HEK293 (cell line): ENCODE data around the gene TTLL3.
A peak's percentile ranks its signal among the peaks of the same experiment; 100 is the strongest.
"Not testable (repeated sequence)": the region's sequence is repeated elsewhere in the genome, so short reads cannot be mapped to it uniquely, and the experiment has no call there.

Experiments
- CTCF ChIA-PET: fragments of 350-600 bp; formaldehyde crosslinking; extraction: SDS; loops from one replicate; lab custom pipeline; 2021; ENCODE audit warnings: antibody characterized with exemption; lab: Yijun Ruan, JAX
- POLR2A ChIA-PET: fragments of 300-600 bp; formaldehyde crosslinking; extraction: SDS; loops from one replicate; lab custom pipeline; 2020; ENCODE audit warnings: antibody characterized with exemption, inconsistent platforms; lab: Yijun Ruan, JAX
- H3K27ac ChIP-seq: fragments of 200-500 bp; sonication (Bioruptor generic); 2 replicates; pipeline ENCODE4 v1.5.1; 2014; ENCODE audit warnings: low read depth, low read length, control low read depth, inconsistent platforms; ENCODE audit errors: extremely low read depth
- H3K36me3 ChIP-seq, 2 experiments: fragments of 200-500 bp in 1 of 2; sonication (Bioruptor generic) in 1 of 2; 1 replicate in 1 of 2; 2 replicates in 1 of 2; pipeline ENCODE4 v1.5.1; 2014 to 2017; ENCODE audit warnings: inconsistent platforms in 2 of 2, low read length in 2 of 2; ENCODE audit not compliant: control insufficient read depth in 2 of 2, insufficient read depth in 1 of 2
- H3K4me1 ChIP-seq: fragments of 200-500 bp; sonication (Bioruptor generic); 2 replicates; pipeline ENCODE4 v1.5.1; 2014; ENCODE audit warnings: mild to moderate bottlenecking, low read length, inconsistent platforms; ENCODE audit not compliant: control insufficient read depth, insufficient read depth
- H3K4me3 ChIP-seq: 2 replicates; pipeline ENCODE4 v1.5.1; 2011; ENCODE audit warnings: low read depth, mild to moderate bottlenecking, control low read depth, low read length, moderate library complexity
- H3K9me3 ChIP-seq: fragments of 200-500 bp; sonication (Bioruptor generic); 2 replicates; pipeline ENCODE4 v1.5.1; 2014; ENCODE audit warnings: low read depth, low read length, inconsistent platforms; ENCODE audit not compliant: control insufficient read depth, insufficient read depth
- GFI1B ChIP-seq: fragments of 450-650 bp; formaldehyde crosslinking; IDR thresholded peaks from 2 replicates; pipeline ENCODE4 v1.5.1; 2016; ENCODE audit warnings: missing biosample characterization, missing genetic modification characterization
- SETDB1 ChIP-seq: IDR thresholded peaks from one replicate; pipeline ENCODE4 v1.6.1; 2017; ENCODE audit warnings: mild to moderate bottlenecking, low read length, moderate library complexity, mixed read lengths; ENCODE audit not compliant: insufficient read length
- ZNF133 ChIP-seq: fragments of 450-650 bp; formaldehyde crosslinking; IDR thresholded peaks from 2 replicates; pipeline ENCODE4 v1.5.1; 2016; ENCODE audit warnings: missing biosample characterization, missing genetic modification characterization
- ZNF174 ChIP-seq: fragments of 450-650 bp; formaldehyde crosslinking; IDR thresholded peaks from 2 replicates; pipeline ENCODE4 v1.5.0; 2017; ENCODE audit warnings: missing biosample characterization, mild to moderate bottlenecking, missing genetic modification characterization
- ZNF23 ChIP-seq: fragments of 450-650 bp; formaldehyde crosslinking; IDR thresholded peaks from 2 replicates; pipeline ENCODE4 v1.5.1; 2016; ENCODE audit warnings: missing biosample characterization, missing genetic modification characterization, borderline replicate concordance
- ZNF341 ChIP-seq: fragments of 450-650 bp; formaldehyde crosslinking; IDR thresholded peaks from 2 replicates; pipeline ENCODE4; 2016; ENCODE audit warnings: low read depth, missing biosample characterization, missing genetic modification characterization
- ZNF394 ChIP-seq: fragments of 450-650 bp; formaldehyde crosslinking; IDR thresholded peaks from 2 replicates; pipeline ENCODE4 v1.5.1; 2016; ENCODE audit warnings: missing biosample characterization, missing genetic modification characterization, mild to moderate bottlenecking, moderate library complexity, borderline replicate concordance
- ZNF423 ChIP-seq: fragments of 450-650 bp; formaldehyde crosslinking; IDR thresholded peaks from 2 replicates; pipeline ENCODE4 v1.5.1; 2016; ENCODE audit warnings: missing biosample characterization, missing genetic modification characterization
- ZNF449 ChIP-seq: fragments of 450-650 bp; formaldehyde crosslinking; IDR thresholded peaks from 2 replicates; pipeline ENCODE4 v1.5.1; 2017; ENCODE audit warnings: missing biosample characterization, mild to moderate bottlenecking, missing genetic modification characterization, moderate library complexity
- ZNF561 ChIP-seq: fragments of 450-650 bp; IDR thresholded peaks from 2 replicates; pipeline ENCODE4 v1.5.1; 2018; ENCODE audit warnings: missing biosample characterization, missing genetic modification characterization, borderline replicate concordance
- ZNF654 ChIP-seq: fragments of 450-650 bp; formaldehyde crosslinking; IDR thresholded peaks from 2 replicates; pipeline ENCODE4 v1.5.1; 2016; ENCODE audit warnings: low read depth, missing biosample characterization, missing genetic modification characterization

The TTLL3 gene

GRCh38 chr3:9846231-9846630 is 36.2 kb downstream of the TTLL3 start:
- ChIA-PET POLR2A (no interaction called here), CTCF (interaction anchor here (0.7 to 1.9 kb wide), 4 partner anchors 10 to 104 kb away, joined by 3 to 4 read pairs (median 4); no protein-coding TSS in a partner anchor)
- Histone ChIP-seq H3K9me3 (no peaks in the 10 kb centered on the region), H3K36me3 (peaks cover 5 to 13% of the 10 kb centered on the region in 2 experiments; a peak in 2 of 3 replicates), H3K27ac (no peak overlapping the region), H3K4me1 (no peaks in the 10 kb centered on the region), H3K4me3 (no peak overlapping the region)
- TF ChIP-seq ZNF423 (tag by site-specific recombination) (no peak), ZNF561 (tag by site-specific recombination) (no peak), GFI1B (tag by site-specific recombination) (no peak)

GRCh38 chr3:9846931-9847488 is 36.9 kb downstream of the TTLL3 start:
- POLR2A ChIA-PET = no interaction called here
- CTCF ChIA-PET = interaction anchor here (0.6 to 1.1 kb wide), 4 partner anchors 11 to 103 kb away, joined by 3 to 4 read pairs (median 3); no protein-coding TSS in a partner anchor
- Histone ChIP-seq H3K9me3 (no peaks in the 10 kb centered on the region), H3K36me3 (peaks cover 0 to 6% of the 10 kb centered on the region in 2 experiments; a peak in 1 of 3 replicates), H3K4me3 (no peak overlapping the region), H3K4me1 (no peaks in the 10 kb centered on the region), H3K27ac (no peak overlapping the region)
- TF ChIP-seq ZNF341 = no peak
- no peak for TF ChIP-seq SETDB1
- TF ChIP-seq ZNF449 (tag by site-specific recombination) = no peak
- TF ChIP-seq ZNF394 (tag by site-specific recombination) = no peak
- TF ChIP-seq ZNF23 (tag by site-specific recombination) = no peak
- TF ChIP-seq ZNF174 (tag by site-specific recombination) = no peak
- no peak for TF ChIP-seq ZNF133 (tag by site-specific recombination)

GRCh38 chr3:9847870-9848269 is 37.8 kb downstream of the TTLL3 start:
- H3K27ac ChIP-seq, H3K36me3 ChIP-seq, POLR2A ChIA-PET, H3K4me1 ChIP-seq, H3K4me3 ChIP-seq, H3K9me3 ChIP-seq: not testable (repeated sequence)
- CTCF ChIA-PET = interaction anchor here (1.4 to 2.7 kb wide), 6 partner anchors 11 to 101 kb away, joined by 3 to 14 read pairs (median 6); no protein-coding TSS in a partner anchor

GRCh38 chr3:9848860-9849259 is 38.8 kb downstream of the TTLL3 start:
- CTCF ChIA-PET = interaction anchor here (0.6 to 2.7 kb wide), 10 partner anchors 10 to 100 kb away, joined by 3 to 14 read pairs (median 4); no protein-coding TSS in a partner anchor
- H3K9me3 ChIP-seq, H3K4me1 ChIP-seq, H3K27ac ChIP-seq, H3K36me3 ChIP-seq, POLR2A ChIA-PET, H3K4me3 ChIP-seq: not testable (repeated sequence)
- TF ChIP-seq ZNF654 (tag by site-specific recombination) = peak; percentile 64

GRCh38 chr3:9851383-9851782 is 41.3 kb downstream of the TTLL3 start:
- H3K27ac ChIP-seq, POLR2A ChIA-PET, H3K36me3 ChIP-seq, H3K9me3 ChIP-seq, H3K4me1 ChIP-seq, H3K4me3 ChIP-seq: not testable (repeated sequence)
- CTCF ChIA-PET = interaction anchor here (0.6 kb wide), 2 partner anchors 391 to 870 kb away, joined by 3 to 4 read pairs; no protein-coding TSS in a partner anchor

- POLR2A ChIA-PET, H3K4me3 ChIP-seq, H3K36me3 ChIP-seq, H3K27ac ChIP-seq, H3K4me1 ChIP-seq, H3K9me3 ChIP-seq: not testable (repeated sequence)
- CTCF ChIA-PET = interaction anchor here (0.6 kb wide), 2 partner anchors 392 to 870 kb away, joined by 3 to 4 read pairs; no protein-coding TSS in a partner anchor
Measured at GRCh38 chr3:9851926-9852325, 41.9 kb downstream of the TTLL3 start.
